GM12875 (cell line): ENCODE results near the gene EEF1A1.

Experiments used
- H3K4me3 ChIP-seq: one replicate; pipeline ENCODE4 v1.5.1; 2011; ENCODE audit warnings: low read depth, low read length, control low read depth
- CTCF ChIP-seq: IDR thresholded peaks from 2 replicates; pipeline ENCODE4 v1.5.1; 2011; ENCODE audit warnings: low read depth, mild to moderate bottlenecking, control low read depth, inconsistent platforms, low read length, moderate library complexity, borderline replicate concordance; ENCODE audit not compliant: insufficient read depth

The EEF1A1 gene

GRCh38 chr6:73484438-73484837 is 36.4 kb downstream of the EEF1A1 start:
- no peak overlapping the region for H3K4me3 ChIP-seq
- no peak for TF ChIP-seq CTCF

DNA sequence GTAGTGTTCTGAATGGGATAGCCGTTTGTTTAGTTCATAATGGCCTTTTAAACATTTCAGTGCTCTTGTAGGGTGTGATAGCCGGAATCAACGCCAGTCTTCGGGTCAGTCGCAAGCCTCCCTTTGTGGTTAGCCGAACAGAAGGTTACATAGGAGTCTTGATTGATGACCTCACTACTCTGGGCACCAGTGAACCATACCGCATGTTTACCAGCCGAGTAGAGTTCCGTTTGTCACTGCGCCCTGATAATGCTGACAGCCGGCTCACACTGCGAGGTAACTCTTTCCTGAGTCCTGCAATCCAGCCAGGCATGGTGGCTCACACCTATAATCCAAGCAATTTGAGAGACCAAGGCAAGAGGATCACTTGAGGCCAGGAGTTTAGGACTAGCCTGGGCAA is 38.9 kb downstream of the EEF1A1 start:
- TF ChIP-seq CTCF, result no peak
- H3K4me3 ChIP-seq, result no peak overlapping the region

DNA sequence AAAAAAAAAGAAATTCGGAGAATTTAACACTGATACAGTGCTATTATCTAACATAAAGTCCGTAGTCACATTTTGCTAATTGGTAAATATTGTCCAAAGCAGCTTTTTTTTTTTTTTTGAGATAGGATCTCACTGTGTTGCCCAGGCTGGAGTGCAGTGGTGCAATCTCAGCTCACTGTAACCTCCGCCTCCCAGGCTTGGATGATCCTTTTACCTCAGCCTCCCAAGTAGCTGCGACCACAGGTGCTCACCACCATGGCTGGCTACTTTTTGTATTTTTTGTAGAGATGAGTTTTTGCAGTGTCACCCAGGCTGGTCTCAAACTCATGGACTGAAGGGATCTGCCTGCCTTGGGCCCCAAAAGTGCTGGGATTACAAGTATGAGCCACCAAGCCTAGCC is 43.4 kb downstream of the EEF1A1 start:
- no peak overlapping the region for H3K4me3 ChIP-seq
- TF ChIP-seq CTCF, result no peak

DNA sequence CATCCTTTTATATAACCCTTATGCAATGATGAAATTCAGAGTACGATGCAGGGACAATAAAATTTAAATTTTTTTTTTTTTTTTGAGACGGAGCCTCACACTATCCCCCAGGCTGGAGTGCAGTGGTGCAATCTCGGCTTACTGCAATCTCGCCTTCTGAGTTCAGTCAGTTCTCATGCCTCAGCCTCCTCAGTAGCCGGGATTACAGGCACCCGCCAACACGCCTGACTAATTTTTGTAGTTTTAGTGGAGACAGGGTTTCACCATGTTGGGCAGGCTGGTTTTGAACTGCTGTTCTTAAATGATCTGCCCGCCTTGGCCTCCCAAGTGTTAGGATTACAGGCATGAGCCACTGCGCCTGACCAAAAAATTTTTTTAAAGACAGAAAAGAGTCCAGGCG is 44.1 kb downstream of the EEF1A1 start:
- TF ChIP-seq CTCF, result no peak
- H3K4me3 ChIP-seq, result no peak overlapping the region

DNA sequence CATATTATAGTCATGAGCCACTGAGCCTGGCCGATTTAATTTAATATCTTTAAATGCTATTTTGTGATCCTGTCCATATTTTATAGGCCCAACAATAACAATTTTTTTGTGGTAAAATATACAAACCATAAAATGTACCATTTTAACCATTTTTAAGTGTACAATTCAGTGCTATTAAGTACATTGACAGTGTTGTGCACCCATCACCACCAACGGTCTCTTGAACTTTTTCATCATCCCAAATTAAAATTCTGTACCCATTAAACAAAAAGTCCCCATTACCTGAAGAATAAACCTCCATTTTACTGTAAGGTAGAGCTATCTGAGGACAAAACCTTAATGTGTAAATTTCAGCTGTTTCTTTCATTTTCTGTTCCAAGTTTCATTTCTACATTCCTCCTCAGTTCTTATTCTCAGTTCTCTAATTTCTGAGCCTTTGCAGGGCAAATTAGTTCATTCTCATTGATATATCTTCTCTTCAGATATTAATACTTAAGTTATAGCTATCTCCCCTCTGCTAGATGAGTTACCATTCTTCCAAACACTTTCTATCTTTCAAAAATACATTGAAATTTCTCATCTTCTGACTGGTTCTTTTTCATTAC is 49.0 kb downstream of the EEF1A1 start:
- no peak for TF ChIP-seq CTCF

More for the DNA sequence above, 49.0 kb downstream of the EEF1A1 start:
- no peak overlapping the region for H3K4me3 ChIP-seq
